AG04450 (cell line): Measurements from ENCODE around the gene TMEM248. TPM values are rescaled to one million over a fixed set of nuclear protein-coding genes. Genes with fewer than 3 reads are reported as not detected.

Experiments
- CTCF ChIA-PET: fragments of 300-600, 350-600 bp; formaldehyde crosslinking; extraction: SDS; loops from one replicate; lab custom pipeline; 2022; ENCODE audit warnings: antibody characterized with exemption, inconsistent platforms; lab: Charles Lee
- POLR2A ChIA-PET: fragments of 350-600 bp; formaldehyde crosslinking; extraction: SDS; loops from one replicate; lab custom pipeline; 2021; ENCODE audit warnings: antibody characterized with exemption, inconsistent platforms; lab: Yijun Ruan, JAX
- DNase-seq: peaks from one replicate; pipeline ENCODE4 v3.0.0-alpha.2; 2011; ENCODE audit warnings: low read depth, low spot score
- H3K27ac ChIP-seq: one replicate; pipeline ENCODE4 v1.5.1; 2012; ENCODE audit warnings: low read depth, low read length, control low read depth
- H3K27me3 ChIP-seq: one replicate; pipeline ENCODE4 v1.6.0; 2012; ENCODE audit warnings: low read length; ENCODE audit not compliant: control insufficient read depth, insufficient read depth
- H3K4me3 ChIP-seq: 2 replicates; pipeline ENCODE4 v1.5.1; 2011; ENCODE audit warnings: mild to moderate bottlenecking, low read depth, low read length, control low read depth
- H3K9me3 ChIP-seq: 2 replicates; pipeline ENCODE4 v1.5.1; 2012; ENCODE audit warnings: low read length; ENCODE audit not compliant: control insufficient read depth, insufficient read depth
- CTCF ChIP-seq: IDR thresholded peaks from 2 replicates; pipeline ENCODE4 v1.5.1; 2011; ENCODE audit warnings: low read depth, low read length, control low read depth, inconsistent platforms
- polyA plus RNA-seq: library from polyadenylated mRNA; depleted of rRNA; stranded (reverse); fragments of >200 nt; gene quantifications from 2 replicates; pipeline ENCODE4 v1.2.3, GENCODE V29; 2011

The TMEM248 gene
- polyA plus RNA-seq, 1 experiment = 145 TPM

- ChIA-PET CTCF (no interaction called here), POLR2A (interaction anchor here (0.7 kb wide), 1 partner anchor 8 kb away, joined by 5 read pairs; no protein-coding TSS in a partner anchor)
- no peak for DNase-seq
- TF ChIP-seq CTCF = no peak
- Histone ChIP-seq H3K9me3 (no peaks in the 10 kb centered on the region), H3K27me3 (no peaks in the 10 kb centered on the region), H3K4me3 (no peak overlapping the region), H3K27ac (no peak overlapping the region)
Measured at GRCh38 chr7:66933469-66933868, 12.4 kb downstream of the TMEM248 start.

GRCh38 chr7:66937940-66938339 is 16.9 kb downstream of the TMEM248 start:
- no peak overlapping the region for H3K27ac ChIP-seq
- ChIA-PET POLR2A (no interaction called here), CTCF (no interaction called here)
- DNase-seq = no peak
- no peaks in the 10 kb centered on the region for H3K27me3 ChIP-seq
- no peak overlapping the region for H3K4me3 ChIP-seq
- no peaks in the 10 kb centered on the region for H3K9me3 ChIP-seq
- TF ChIP-seq CTCF = no peak

GRCh38 chr7:66939325-66939724 is 18.3 kb downstream of the TMEM248 start:
- ChIA-PET POLR2A (no interaction called here), CTCF (no interaction called here)
- DNase-seq = no peak
- Histone ChIP-seq H3K4me3 (no peak overlapping the region), H3K27ac (no peak overlapping the region), H3K27me3 (no peaks in the 10 kb centered on the region), H3K9me3 (no peaks in the 10 kb centered on the region)
- TF ChIP-seq CTCF = no peak

GRCh38 chr7:66946545-66946944 is 25.5 kb downstream of the TMEM248 start:
- H3K27me3 ChIP-seq = no peaks in the 10 kb centered on the region
- no peaks in the 10 kb centered on the region for H3K9me3 ChIP-seq
- CTCF ChIA-PET = no interaction called here
- no peak for DNase-seq
- H3K4me3 ChIP-seq = no peak overlapping the region
- POLR2A ChIA-PET = no interaction called here
- no peak for TF ChIP-seq CTCF
- no peak overlapping the region for H3K27ac ChIP-seq

- no peak overlapping the region for H3K4me3 ChIP-seq
- POLR2A ChIA-PET = no interaction called here
- no peak overlapping the region for H3K27ac ChIP-seq
- no peak for TF ChIP-seq CTCF
- H3K27me3 ChIP-seq = no peaks in the 10 kb centered on the region
- no peak for DNase-seq
- CTCF ChIA-PET = no interaction called here
- H3K9me3 ChIP-seq = no peaks in the 10 kb centered on the region
Measured at GRCh38 chr7:66948480-66949109, 27.6 kb downstream of the TMEM248 start.
